Tibial nerve (tissue), 4 donors: Measurements from ENCODE around the gene MRPL33. TPM values are rescaled to one million over a fixed set of nuclear protein-coding genes. Genes with fewer than 3 reads are reported as not detected.
A peak's percentile ranks its signal among the peaks of the same experiment; 100 is the strongest.

Experiments used
- DNase-seq, 2 donors: peaks; one replicate each; pipeline ENCODE4 v3.0.0-alpha.2; 2019; ENCODE audit warnings: low spot score in 2 of 2
- H3K27ac ChIP-seq, 4 donors: fragments of 200-600 bp; sonication (generic) in 3 of 4; one replicate each; pipeline ENCODE4 v1.5.1; 2017 to 2019; ENCODE audit warnings: mild to moderate bottlenecking in 1 of 4
- H3K27me3 ChIP-seq, 2 donors: fragments of 200-600 bp; sonication (generic) in 1 of 2; one replicate each; pipeline versions ENCODE4 v1.5.1 to v1.6.0; 2017 to 2019
- H3K36me3 ChIP-seq, 3 donors: fragments of 200-600 bp; sonication (generic); one replicate each; pipeline ENCODE4 v1.5.1; 2018 to 2019
- H3K4me1 ChIP-seq, 4 donors: fragments of 200-600 bp; sonication (generic) in 3 of 4; one replicate each; pipeline ENCODE4 v1.5.1; 2017 to 2019
- H3K4me3 ChIP-seq, 4 donors: fragments of 200-600 bp; sonication (generic) in 3 of 4; one replicate each; pipeline ENCODE4 v1.5.1; 2017 to 2019; ENCODE audit warnings: mild to moderate bottlenecking in 1 of 4, moderate library complexity in 1 of 4
- H3K9me3 ChIP-seq, 4 donors: fragments of 200-600 bp; sonication (generic) in 3 of 4; one replicate each; pipeline ENCODE4 v1.5.1; 2017 to 2019
- EP300 ChIP-seq, 2 donors: sonication (generic); formaldehyde crosslinking; IDR thresholded peaks; one replicate each; pipeline ENCODE4 v1.6.1; 2017; ENCODE audit warnings: antibody characterized with exemption in 2 of 2, mild to moderate bottlenecking in 1 of 2
- POLR2A ChIP-seq, 2 donors: fragments of 450-650 bp; IDR thresholded peaks; one replicate each; pipeline ENCODE4 v1.6.1; 2017; ENCODE audit warnings: antibody characterized with exemption in 2 of 2, mild to moderate bottlenecking in 2 of 2, moderate library complexity in 2 of 2
- WGBS, 2 donors: methylation state at CpG; one replicate each; pipeline ENCODE4 v1.1.5; 2018; 5-methylcytosine and 5-hydroxymethylcytosine counted together
- total RNA-seq, 4 donors: library from RNA; depleted of rRNA; stranded (reverse); fragments of >200 nt; gene quantifications; one replicate each; pipeline ENCODE4 v1.1.0, GENCODE V29; 2016
- TF ChIP-seq, protein P1 (sequence below), 5 experiments: fragments of 200-600 bp in 3 of 5; fragments of 450-650 bp in 2 of 5; sonication (generic) in 3 of 5; IDR thresholded peaks; one replicate each; pipeline ENCODE4 v1.5.1; 2016 to 2019; ENCODE audit warnings: antibody characterized with exemption in 5 of 5, mild to moderate bottlenecking in 3 of 5, moderate library complexity in 2 of 5

Gene MRPL33
- total RNA-seq, 4 donors from 2014 or later = 101 to 186 (median 119) TPM

- no peaks in the 10 kb centered on the region for H3K9me3 ChIP-seq
- no peak for TF ChIP-seq POLR2A (IDR thresholded peaks at IDR 0.05)
- TF ChIP-seq, protein P1, sequence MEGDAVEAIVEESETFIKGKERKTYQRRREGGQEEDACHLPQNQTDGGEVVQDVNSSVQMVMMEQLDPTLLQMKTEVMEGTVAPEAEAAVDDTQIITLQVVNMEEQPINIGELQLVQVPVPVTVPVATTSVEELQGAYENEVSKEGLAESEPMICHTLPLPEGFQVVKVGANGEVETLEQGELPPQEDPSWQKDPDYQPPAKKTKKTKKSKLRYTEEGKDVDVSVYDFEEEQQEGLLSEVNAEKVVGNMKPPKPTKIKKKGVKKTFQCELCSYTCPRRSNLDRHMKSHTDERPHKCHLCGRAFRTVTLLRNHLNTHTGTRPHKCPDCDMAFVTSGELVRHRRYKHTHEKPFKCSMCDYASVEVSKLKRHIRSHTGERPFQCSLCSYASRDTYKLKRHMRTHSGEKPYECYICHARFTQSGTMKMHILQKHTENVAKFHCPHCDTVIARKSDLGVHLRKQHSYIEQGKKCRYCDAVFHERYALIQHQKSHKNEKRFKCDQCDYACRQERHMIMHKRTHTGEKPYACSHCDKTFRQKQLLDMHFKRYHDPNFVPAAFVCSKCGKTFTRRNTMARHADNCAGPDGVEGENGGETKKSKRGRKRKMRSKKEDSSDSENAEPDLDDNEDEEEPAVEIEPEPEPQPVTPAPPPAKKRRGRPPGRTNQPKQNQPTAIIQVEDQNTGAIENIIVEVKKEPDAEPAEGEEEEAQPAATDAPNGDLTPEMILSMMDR (IDR thresholded peaks at IDR 0.05) = no peak
- no peak for TF ChIP-seq EP300 (IDR thresholded peaks at IDR 0.05)
- H3K27me3 ChIP-seq = no peaks in the 10 kb centered on the region
- H3K36me3 ChIP-seq = peaks cover 0 to 29% (median 0%) of the 10 kb centered on the region in 3 donors
- no peak overlapping the region for H3K4me3 ChIP-seq
- no peak for DNase-seq
- peaks cover 0 to 69% (median 27%) of the 10 kb centered on the region in 4 donors for H3K4me1 ChIP-seq
- 88 to 93% methylated on average over 3 of the region's 3 CpGs for WGBS, 2 donors
- H3K27ac ChIP-seq = peak overlapping the region in 2 of 4 donors; percentile 61 to 90
These were observed 5.2 kb downstream of the MRPL33 start for GRCh38 chr2:27776696-27777095.

DNA sequence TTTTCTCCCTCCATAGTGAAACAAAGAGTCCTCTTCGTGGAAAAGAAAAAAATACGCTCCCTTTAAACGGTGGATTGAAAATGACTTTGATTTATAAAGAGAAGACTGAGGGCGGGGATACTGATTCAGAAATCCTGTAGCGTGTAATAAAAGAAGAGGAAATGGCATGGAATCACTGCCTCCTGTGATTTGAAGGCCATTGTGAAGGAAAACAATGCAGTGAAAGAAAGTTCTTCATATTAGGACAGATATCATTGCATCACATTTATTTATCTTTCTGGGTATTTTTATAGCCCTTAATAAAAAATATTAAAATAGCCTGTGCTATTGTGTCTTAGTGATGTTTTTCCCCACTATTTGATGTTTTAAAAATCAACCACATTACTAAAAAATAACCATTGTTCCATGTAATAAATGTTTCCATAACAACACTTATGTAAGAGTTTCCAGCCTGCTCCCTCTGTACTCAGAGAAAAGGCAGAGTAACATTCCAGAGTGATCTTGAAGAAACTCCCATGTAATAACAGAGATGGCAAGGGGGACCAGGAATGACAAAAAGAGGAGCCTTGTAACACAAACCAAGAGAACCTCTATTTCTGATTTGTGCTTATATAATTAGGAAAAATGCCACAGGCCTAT is 8.0 kb downstream of the MRPL33 start:
- DNase-seq = no peak
- peak overlapping the region; percentile 45 to 90 (median 65) for H3K27ac ChIP-seq
- TF ChIP-seq, protein P1 (IDR thresholded peaks at IDR 0.05) = no peak
- peak in 1 of 2 donors; percentile 22 for TF ChIP-seq EP300 (IDR thresholded peaks at IDR 0.05)
- H3K9me3 ChIP-seq = no peaks in the 10 kb centered on the region
- H3K27me3 ChIP-seq = no peaks in the 10 kb centered on the region
- peaks cover 0 to 45% (median 12%) of the 10 kb centered on the region in 4 donors for H3K4me1 ChIP-seq
- peaks cover 0 to 21% (median 0%) of the 10 kb centered on the region in 3 donors for H3K36me3 ChIP-seq
- 41 to 44% methylated on average over 5 of the region's 5 CpGs for WGBS, 2 donors
- no peak overlapping the region for H3K4me3 ChIP-seq

- peaks cover 0 to 9% (median 0%) of the 10 kb centered on the region in 3 donors for H3K36me3 ChIP-seq
- TF ChIP-seq EP300 (IDR thresholded peaks at IDR 0.05) = no peak
- TF ChIP-seq, protein P1 (IDR thresholded peaks at IDR 0.05) = no peak
- no peak for TF ChIP-seq POLR2A (IDR thresholded peaks at IDR 0.05)
- H3K9me3 ChIP-seq = no peaks in the 10 kb centered on the region
- no peak for DNase-seq
- WGBS, 2 donors = 96% methylated on average over 2 of the region's 2 CpGs
- no peaks in the 10 kb centered on the region for H3K27me3 ChIP-seq
- H3K4me3 ChIP-seq = no peak overlapping the region
- H3K27ac ChIP-seq = peak overlapping the region in 2 of 4 donors; percentile 38 to 67
- H3K4me1 ChIP-seq = peaks cover 0 to 31% (median 10%) of the 10 kb centered on the region in 4 donors
These were observed 10.0 kb downstream of the MRPL33 start for GRCh38 chr2:27781496-27781895.

DNA sequence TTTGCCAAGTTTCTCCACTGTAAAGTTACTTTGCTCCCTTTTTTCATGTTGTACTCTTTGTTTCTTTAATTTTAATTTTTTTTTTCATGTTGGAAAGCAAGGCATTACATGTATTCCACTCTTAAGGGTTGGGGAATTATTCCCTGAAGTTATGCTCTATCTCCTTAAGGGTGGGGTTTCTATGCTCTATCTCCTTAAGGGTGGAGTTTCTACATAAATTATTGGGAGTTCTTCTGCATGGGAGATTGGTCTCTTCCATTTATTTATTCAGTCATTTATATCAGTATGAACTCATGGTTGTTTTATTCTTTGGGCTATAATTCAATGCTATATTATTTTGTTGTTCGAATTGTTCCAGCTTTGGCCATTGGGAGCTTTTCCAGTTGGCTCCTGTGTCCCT is 11.2 kb downstream of the MRPL33 start:
- WGBS, 2 donors = 79 to 91% methylated on average over 1 of the region's 1 CpG
- H3K27ac ChIP-seq = peak overlapping the region in 1 of 4 donors; percentile 67
- no peak for DNase-seq

GRCh38 chr2:27790796-27791195 is 19.3 kb downstream of the MRPL33 start:
- Histone ChIP-seq H3K4me3 (no peak overlapping the region), H3K9me3 (no peaks in the 10 kb centered on the region), H3K4me1 (peaks cover 0 to 7% (median 2%) of the 10 kb centered on the region in 4 donors), H3K36me3 (peaks cover 0 to 3% (median 0%) of the 10 kb centered on the region in 3 donors), H3K27ac (no peak overlapping the region), H3K27me3 (no peaks in the 10 kb centered on the region)
- WGBS, 2 donors = 96 to 100% methylated on average over 1 of the region's 1 CpG
- no peak for TF ChIP-seq EP300 (IDR thresholded peaks at IDR 0.05)
- DNase-seq = no peak

More for the DNA sequence above, 11.2 kb downstream of the MRPL33 start:
- peaks cover 0 to 6% (median 0%) of the 10 kb centered on the region in 3 donors for H3K36me3 ChIP-seq
- H3K27me3 ChIP-seq = no peaks in the 10 kb centered on the region
- H3K9me3 ChIP-seq = no peaks in the 10 kb centered on the region
- no peak overlapping the region for H3K4me3 ChIP-seq
- TF ChIP-seq EP300 (IDR thresholded peaks at IDR 0.05) (no peak), POLR2A (IDR thresholded peaks at IDR 0.05) (no peak)
- TF ChIP-seq, protein P1 (IDR thresholded peaks at IDR 0.05) = no peak
- peaks cover 0 to 28% (median 10%) of the 10 kb centered on the region in 4 donors for H3K4me1 ChIP-seq
